HEK293T (cell line): ENCODE measurements around the gene ALDOA.

ENCODE experiments used
- ARNT ChIP-seq: fragments of 450-650 bp; IDR thresholded peaks from 2 replicates; pipeline ENCODE4 v1.6.1; 2017; ENCODE audit warnings: mild to moderate bottlenecking
- BHLHE40 ChIP-seq: fragments of 450-650 bp; IDR thresholded peaks from 2 replicates; pipeline ENCODE4 v1.6.1; 2016; ENCODE audit warnings: mild to moderate bottlenecking, moderate library complexity, borderline replicate concordance
- FOXA1 ChIP-seq: fragments of 450-650 bp; IDR thresholded peaks from 2 replicates; pipeline ENCODE4 v1.6.1; 2016; ENCODE audit warnings: mild to moderate bottlenecking
- FOXK2 ChIP-seq: fragments of 450-650 bp; IDR thresholded peaks from 2 replicates; pipeline ENCODE4 v1.6.1; 2016; ENCODE audit warnings: mild to moderate bottlenecking
- FOXM1 ChIP-seq: fragments of 450-650 bp; IDR thresholded peaks from 2 replicates; pipeline ENCODE4 v1.6.1; 2017; ENCODE audit warnings: mild to moderate bottlenecking, borderline replicate concordance
- HDGF ChIP-seq: fragments of 450-650 bp; IDR thresholded peaks from 2 replicates; pipeline ENCODE4 v1.6.1; 2017; ENCODE audit warnings: antibody characterized with exemption, borderline replicate concordance
- NFRKB ChIP-seq: fragments of 450-650 bp; IDR thresholded peaks from 2 replicates; pipeline ENCODE4 v1.6.1; 2016; ENCODE audit warnings: mild to moderate bottlenecking, moderate library complexity
- PKNOX1 ChIP-seq: fragments of 450-650 bp; IDR thresholded peaks from 2 replicates; pipeline ENCODE4 v1.6.1; 2016
- SUZ12 ChIP-seq: fragments of 450-650 bp; IDR thresholded peaks from 2 replicates; pipeline ENCODE4 v1.6.1; 2016; ENCODE audit warnings: mild to moderate bottlenecking

DNA sequence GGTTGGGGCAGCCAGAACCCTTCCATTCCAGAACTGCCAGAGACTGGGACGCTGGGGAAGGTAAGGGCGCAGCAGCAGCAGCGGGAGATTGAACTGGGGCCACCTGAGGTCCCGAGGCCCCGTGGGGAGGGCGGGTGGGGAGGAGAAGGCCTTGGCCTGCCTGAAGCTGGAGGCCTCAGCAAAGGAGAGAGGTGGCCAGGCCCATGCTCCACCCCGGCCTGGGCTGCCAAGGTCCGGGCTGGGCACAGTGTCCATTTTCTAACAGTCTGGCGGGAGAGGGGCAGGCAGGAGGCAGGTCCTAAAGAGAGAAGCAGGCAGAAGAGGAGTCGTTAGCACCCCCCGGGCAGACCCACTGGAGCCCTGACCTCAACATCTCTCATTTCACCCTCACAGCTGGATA is 48.9 kb downstream of the ALDOA start:
- TF ChIP-seq PKNOX1 = no peak
- no peak for TF ChIP-seq SUZ12
- TF ChIP-seq BHLHE40 = no peak
- no peak for TF ChIP-seq FOXA1
- no peak for TF ChIP-seq NFRKB
- no peak for TF ChIP-seq FOXM1
- no peak for TF ChIP-seq HDGF
- no peak for TF ChIP-seq ARNT
- TF ChIP-seq FOXK2 = no peak
